DMS153 (cell line): ENCODE results near the gene RNF187.
"Not testable (repeated sequence)": the region's sequence is repeated elsewhere in the genome, so short reads cannot be mapped to it uniquely, and the experiment has no call there.

Source experiments
- DNase-seq: peaks from one replicate; lab custom pipeline; 2025; lab: John Stamatoyannopoulos, UW

Gene RNF187

GRCh38 chr1:228488125-228488817 lies 1.1 kb downstream of the RNF187 start:
- DNase-seq = no peak

GRCh38 chr1:228488818-228489674 lies 1.9 kb downstream of the RNF187 start:
- DNase-seq = no peak

GRCh38 chr1:228490120-228491078 lies 3.2 kb downstream of the RNF187 start:
- DNase-seq = peak; percentile 98

GRCh38 chr1:228493141-228494043 lies 6.2 kb downstream of the RNF187 start:
- DNase-seq = no peak

GRCh38 chr1:228494044-228494353 lies 6.8 kb downstream of the RNF187 start:
- no peak for DNase-seq

GRCh38 chr1:228494391-228494790 lies 7.2 kb downstream of the RNF187 start:
- no peak for DNase-seq

DNA sequence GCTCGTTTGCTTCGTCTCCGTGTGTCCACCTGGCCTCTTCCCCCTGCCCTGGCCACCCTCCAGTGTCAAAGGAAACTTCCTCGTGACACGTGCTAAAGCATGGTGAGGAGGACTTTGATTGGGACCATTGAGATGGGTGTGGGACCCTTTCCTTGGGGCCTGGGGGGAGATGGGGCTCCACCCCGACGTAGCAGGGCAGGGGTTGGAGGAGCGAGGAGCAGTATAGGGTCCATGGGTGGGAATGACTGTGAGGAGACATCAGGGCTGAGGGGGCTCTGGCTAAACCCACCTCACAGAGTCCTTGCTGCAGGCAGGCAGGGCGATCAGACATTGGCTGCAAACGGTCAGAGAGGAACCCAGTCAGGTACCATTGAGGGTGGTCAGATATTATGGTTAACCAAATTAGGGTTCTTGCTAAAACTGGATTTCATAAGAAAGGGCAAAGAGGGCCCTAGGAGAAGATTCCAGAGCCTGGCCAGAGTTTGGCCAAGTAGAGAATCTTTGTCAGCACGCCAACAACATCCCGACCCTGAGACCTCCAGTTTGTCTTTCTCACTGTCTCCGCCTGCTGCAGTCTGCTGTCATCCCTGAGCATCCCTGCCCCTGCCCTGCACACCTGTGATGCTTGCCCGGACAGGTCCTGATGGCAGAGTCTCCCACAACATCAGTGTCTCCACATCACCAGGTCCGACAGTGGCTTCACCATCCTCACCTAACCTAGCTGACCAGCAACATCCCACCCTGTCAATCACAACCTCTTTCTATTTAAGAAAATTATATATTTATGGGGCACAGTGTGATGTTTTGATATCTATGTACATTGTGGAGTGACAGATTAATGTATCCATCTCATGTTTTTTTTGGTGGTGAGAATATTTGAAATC lies 8.0 kb downstream of the RNF187 start:
- DNase-seq = no peak

- no peak for DNase-seq
Measured at GRCh38 chr1:228496084-228496483, 8.9 kb downstream of the RNF187 start.

- DNase-seq = no peak
Measured at GRCh38 chr1:228496494-228496893, 9.3 kb downstream of the RNF187 start.

DNA sequence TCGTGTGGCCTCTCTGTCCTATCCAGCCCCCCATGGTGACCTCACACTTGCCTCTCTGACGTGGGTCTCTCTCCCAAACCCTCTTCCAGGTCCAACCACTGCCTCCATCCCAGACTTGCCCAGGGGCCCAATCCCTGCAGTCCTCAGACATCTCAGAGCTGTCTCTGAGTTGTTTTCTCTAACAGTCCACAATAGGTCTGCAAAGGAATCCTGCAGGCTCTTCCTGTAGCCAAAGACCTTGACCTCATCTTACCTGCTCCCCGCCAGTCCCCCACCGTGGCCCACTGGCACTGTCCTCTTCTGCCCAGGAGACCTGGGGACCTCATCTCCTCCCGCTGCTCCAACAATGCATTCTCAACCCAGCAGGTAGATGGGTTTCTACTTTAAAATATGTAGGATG lies 10.0 kb downstream of the RNF187 start:
- no peak for DNase-seq

DNA sequence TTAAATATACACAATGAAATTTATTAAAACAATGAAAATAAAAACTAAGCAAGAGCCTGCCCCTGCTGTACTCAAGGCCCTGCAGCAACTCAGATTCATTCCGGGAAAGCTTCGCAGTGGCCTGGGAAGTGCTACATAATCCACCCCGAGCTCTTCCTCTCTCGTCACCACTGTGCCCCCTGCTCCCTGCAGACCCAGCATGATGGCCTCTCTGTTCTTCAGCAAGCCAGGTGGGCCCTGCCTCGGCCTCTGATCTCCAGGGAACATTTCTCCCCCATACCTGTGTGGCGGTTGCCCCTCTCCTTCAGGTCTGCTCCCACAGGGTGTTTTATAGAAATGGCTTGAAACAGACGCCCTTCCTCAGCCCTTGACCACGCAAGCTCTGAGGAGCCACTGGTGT lies 10.6 kb downstream of the RNF187 start:
- DNase-seq = no peak

- DNase-seq = no peak
Measured at GRCh38 chr1:228500143-228500734, 13.1 kb downstream of the RNF187 start.

GRCh38 chr1:228500901-228501871 lies 14.0 kb downstream of the RNF187 start:
- DNase-seq = peak; percentile 74

- DNase-seq = no peak
Measured at GRCh38 chr1:228502522-228502921, 15.3 kb downstream of the RNF187 start.

GRCh38 chr1:228505944-228506343 lies 18.8 kb downstream of the RNF187 start:
- not testable (repeated sequence) for DNase-seq

- DNase-seq = no peak
Measured at GRCh38 chr1:228507961-228508652, 20.9 kb downstream of the RNF187 start.

DNA sequence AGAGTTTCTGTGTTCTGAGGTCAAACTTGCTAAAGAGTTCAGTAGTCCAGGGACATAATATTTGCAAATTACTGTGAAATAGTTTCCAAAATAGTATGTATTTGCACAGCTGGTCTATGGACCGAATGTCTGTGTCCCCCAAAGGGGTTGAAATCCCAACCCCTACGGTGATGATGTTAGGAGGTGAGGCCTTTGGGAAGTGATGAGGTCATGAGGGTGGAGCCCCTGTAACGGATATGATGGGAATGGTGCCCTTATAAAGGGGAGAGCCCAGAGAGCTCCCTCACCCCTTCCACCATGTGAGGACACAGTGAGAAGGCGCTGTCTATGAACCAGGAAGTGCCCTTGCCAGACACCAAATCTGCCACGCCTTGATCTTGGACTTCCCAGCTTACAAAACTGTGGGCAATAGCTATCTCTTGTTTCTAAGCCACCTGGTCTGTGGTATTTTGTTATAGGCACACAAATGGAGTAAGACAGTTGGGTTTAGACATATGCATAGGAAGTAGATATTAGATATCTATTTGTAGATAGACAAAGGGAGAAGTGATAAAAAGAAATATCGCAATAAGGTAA lies 21.7 kb downstream of the RNF187 start:
- no peak for DNase-seq
